IgD-negative memory B cell (primary cell): ENCODE measurements around the gene NPTX2. TPM values are rescaled to one million over a fixed set of nuclear protein-coding genes. Genes with fewer than 3 reads are reported as not detected.

Source experiments
- H3K27ac Mint-ChIP-seq, 3 donors: one replicate each; pipeline ENCODE4 v1.8.0; 2020 to 2022; ENCODE audit warnings: mild to moderate bottlenecking in 3 of 3, mixed read lengths in 3 of 3, moderate library complexity in 1 of 3
- H3K27me3 Mint-ChIP-seq: one replicate; pipeline ENCODE4 v1.8.0; 2021; ENCODE audit warnings: mixed read lengths
- H3K36me3 Mint-ChIP-seq: one replicate; pipeline ENCODE4 v1.8.0; 2020; ENCODE audit warnings: mild to moderate bottlenecking, mixed read lengths
- H3K4me1 Mint-ChIP-seq, 3 donors: one replicate each; pipeline ENCODE4 v1.8.0; 2020 to 2022; ENCODE audit warnings: mixed read lengths in 3 of 3, mild to moderate bottlenecking in 1 of 3
- H3K4me3 Mint-ChIP-seq, 4 donors: one replicate each; pipeline ENCODE4 v1.8.0; 2020 to 2022; ENCODE audit warnings: mild to moderate bottlenecking in 4 of 4, mixed read lengths in 4 of 4, moderate library complexity in 3 of 4
- H3K9me3 Mint-ChIP-seq, 3 donors: one replicate each; pipeline ENCODE4 v1.8.0; 2020 to 2021; ENCODE audit warnings: mixed read lengths in 3 of 3, mild to moderate bottlenecking in 1 of 3
- polyA plus RNA-seq: library from polyadenylated mRNA; unstranded; fragments of 300-500 nt; fragmentation: Illumina TruSeq; gene quantifications from one replicate; pipeline ENCODE4 v1.2.3, GENCODE V29; 2021

Gene NPTX2
- polyA plus RNA-seq, 1 donor from 2014 or later, result not detected

DNA sequence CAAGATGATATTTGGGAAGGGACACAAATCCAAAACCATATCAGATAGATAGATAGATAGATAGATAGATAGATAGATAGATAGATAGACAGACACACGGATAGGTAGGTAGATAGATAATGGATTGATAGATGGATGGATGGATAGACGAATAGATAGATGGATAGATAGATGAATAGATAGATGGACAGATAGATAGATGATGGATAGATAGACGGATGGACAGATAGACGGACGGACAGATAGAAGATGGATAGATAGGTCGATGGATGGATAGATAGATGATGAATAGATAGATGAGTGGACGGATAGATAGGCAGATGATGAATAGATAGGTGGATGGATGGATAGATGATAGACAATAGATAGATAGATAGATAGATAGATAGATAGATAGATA lies 39.8 kb downstream of the NPTX2 start:
- Mint-ChIP-seq H3K4me1 (no peaks in the 10 kb centered on the region), H3K9me3 (peaks cover 0 to 7% (median 0%) of the 10 kb centered on the region in 3 donors), H3K27me3 (peaks cover 1% of the 10 kb centered on the region), H3K27ac (no peak overlapping the region), H3K36me3 (peaks cover 1% of the 10 kb centered on the region), H3K4me3 (no peak overlapping the region)

DNA sequence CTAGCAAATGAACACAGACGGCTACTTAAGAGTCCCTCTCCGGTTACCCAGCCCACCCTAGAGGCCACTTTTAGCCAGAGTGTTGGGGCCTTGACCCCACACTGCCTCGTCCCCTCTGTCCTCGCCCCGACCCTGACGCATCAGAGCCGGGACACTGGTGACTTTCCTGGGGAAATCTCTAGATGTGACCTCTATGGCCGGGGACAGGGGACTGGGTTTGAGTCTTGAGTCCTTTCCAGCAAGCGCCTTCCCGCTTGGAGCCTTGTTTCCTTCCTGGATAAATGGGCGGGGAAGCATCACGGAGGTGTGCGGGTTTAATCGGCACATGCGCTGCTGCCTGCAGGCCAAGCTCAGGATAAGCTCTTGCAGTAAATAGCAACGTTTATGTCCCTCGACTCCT lies 40.7 kb downstream of the NPTX2 start:
- Mint-ChIP-seq H3K27me3 (peaks cover 1% of the 10 kb centered on the region), H3K9me3 (peaks cover 0 to 7% (median 0%) of the 10 kb centered on the region in 3 donors), H3K27ac (no peak overlapping the region), H3K4me3 (no peak overlapping the region), H3K4me1 (no peaks in the 10 kb centered on the region), H3K36me3 (peaks cover 1% of the 10 kb centered on the region)

DNA sequence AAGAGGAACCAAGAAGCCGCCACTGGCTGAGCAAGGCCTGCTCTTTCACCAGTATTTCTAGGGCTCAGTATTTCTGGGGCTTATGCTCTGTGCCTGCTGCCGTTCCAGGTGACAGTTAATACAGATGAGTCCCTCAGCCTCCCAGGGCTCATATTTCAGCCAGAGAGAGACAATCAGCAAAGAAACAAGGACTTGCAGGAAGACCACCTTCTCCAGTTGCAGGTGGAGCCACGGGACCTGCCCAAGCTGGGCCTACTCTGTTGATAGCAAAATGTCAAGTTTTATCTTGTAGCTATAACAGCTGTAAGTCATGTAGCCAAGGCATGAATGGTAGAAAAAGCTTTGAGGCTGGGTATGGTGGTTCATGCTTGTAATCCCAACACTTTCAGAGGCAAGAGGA lies 42.7 kb downstream of the NPTX2 start:
- Mint-ChIP-seq H3K36me3 (peaks cover 4% of the 10 kb centered on the region), H3K4me3 (no peak overlapping the region), H3K27ac (no peak overlapping the region)

DNA sequence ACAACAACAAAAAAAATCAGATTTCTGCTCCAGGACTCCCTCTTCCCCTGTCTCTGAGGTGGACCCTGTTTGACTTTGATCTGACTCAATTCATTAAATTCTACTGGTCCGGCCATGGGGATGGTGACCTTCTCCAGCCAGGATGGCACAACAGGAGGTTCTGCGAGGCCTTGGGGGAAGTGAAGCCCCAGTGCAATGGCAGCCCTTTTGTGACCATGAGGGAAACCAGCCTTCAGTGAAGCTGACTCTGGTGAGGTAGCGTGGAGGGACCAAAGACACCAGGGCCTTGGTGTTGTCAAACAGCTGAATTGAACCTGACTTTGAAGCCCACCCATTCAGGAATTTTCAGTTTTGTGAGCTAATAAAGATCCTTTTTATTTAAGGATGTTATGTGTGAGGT lies 44.5 kb downstream of the NPTX2 start:
- peaks cover 4% of the 10 kb centered on the region for H3K36me3 Mint-ChIP-seq
- H3K9me3 Mint-ChIP-seq, result peaks cover 0 to 6% (median 5%) of the 10 kb centered on the region in 3 donors
- peaks cover 1% of the 10 kb centered on the region for H3K27me3 Mint-ChIP-seq
- H3K4me3 Mint-ChIP-seq, result no peak overlapping the region
- H3K4me1 Mint-ChIP-seq, result no peaks in the 10 kb centered on the region
- no peak overlapping the region for H3K27ac Mint-ChIP-seq

More for the DNA sequence above, 42.7 kb downstream of the NPTX2 start:
- Mint-ChIP-seq H3K4me1 (no peaks in the 10 kb centered on the region), H3K27me3 (peaks cover 1% of the 10 kb centered on the region), H3K9me3 (peaks cover 0 to 5% (median 4%) of the 10 kb centered on the region in 3 donors)

DNA sequence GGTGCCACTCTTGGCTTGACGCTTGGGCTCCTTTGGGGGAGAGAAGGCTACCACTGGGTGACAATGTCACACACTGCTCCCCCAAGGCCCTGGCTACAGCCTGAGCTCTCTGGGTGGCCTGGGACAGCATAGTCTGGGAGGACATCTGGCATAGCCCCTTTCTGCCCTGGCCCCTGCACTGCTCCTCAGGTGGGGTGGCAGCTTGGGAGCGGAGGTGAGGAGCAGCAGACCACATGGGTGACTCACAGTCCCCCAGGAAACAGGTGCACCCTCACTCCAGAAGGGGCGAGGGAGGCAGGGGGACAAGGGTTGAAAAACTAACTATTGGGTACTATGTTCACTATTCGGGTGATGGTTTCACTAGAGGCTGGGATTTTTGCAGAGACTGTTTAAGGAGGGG lies 45.2 kb downstream of the NPTX2 start:
- H3K4me3 Mint-ChIP-seq, result no peak overlapping the region
- H3K27ac Mint-ChIP-seq, result no peak overlapping the region
- H3K4me1 Mint-ChIP-seq, result no peaks in the 10 kb centered on the region
- peaks cover 0 to 6% (median 5%) of the 10 kb centered on the region in 3 donors for H3K9me3 Mint-ChIP-seq
- H3K27me3 Mint-ChIP-seq, result peaks cover 1% of the 10 kb centered on the region
- H3K36me3 Mint-ChIP-seq, result peaks cover 4% of the 10 kb centered on the region

DNA sequence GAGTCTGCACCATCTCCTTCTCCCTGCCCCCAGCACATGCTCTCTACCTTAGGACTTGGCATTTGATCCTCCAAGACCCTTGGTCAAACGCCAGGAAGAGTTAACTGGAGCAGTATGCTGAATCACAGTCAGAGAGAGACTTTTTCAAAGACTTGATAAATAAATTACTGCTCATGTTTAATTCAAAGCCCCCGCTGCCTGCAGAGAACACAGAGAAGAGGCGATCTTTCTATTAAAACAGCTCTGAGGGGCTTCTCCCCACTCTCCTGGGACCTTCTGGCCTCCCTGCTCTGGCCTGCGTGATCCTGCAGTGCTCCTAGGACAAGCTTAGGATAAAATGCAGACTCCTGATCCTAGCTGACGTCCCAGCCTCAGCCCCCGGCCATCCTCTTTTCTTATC lies 47.8 kb downstream of the NPTX2 start:
- Mint-ChIP-seq H3K9me3 (peaks cover 0 to 6% (median 5%) of the 10 kb centered on the region in 3 donors), H3K27ac (no peak overlapping the region), H3K36me3 (peaks cover 4% of the 10 kb centered on the region), H3K27me3 (peaks cover 1% of the 10 kb centered on the region), H3K4me1 (no peaks in the 10 kb centered on the region), H3K4me3 (no peak overlapping the region)

DNA sequence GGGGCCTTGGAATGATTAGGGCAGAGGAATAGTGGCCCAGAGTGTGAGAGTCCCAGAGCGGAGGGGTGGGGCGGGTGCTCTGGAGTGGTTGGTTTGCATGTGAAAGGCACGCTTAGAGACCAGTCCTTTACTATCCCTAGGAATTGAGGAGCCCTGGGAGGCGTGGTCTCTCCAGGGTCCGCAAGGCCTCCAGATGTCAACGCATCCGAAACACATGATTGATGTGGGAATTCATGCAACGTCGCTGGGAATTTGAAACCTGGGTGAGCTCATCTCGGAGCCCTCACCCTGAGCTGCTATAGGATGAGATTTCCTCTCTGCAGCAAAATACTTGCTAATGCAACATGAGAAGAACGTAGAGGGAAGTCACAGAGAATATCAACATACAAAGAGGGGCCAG lies 51.2 kb downstream of the NPTX2 start:
- no peaks in the 10 kb centered on the region for H3K27me3 Mint-ChIP-seq
- H3K4me1 Mint-ChIP-seq, result no peaks in the 10 kb centered on the region
- peaks cover 2 to 5% (median 4%) of the 10 kb centered on the region in 3 donors for H3K9me3 Mint-ChIP-seq
- H3K27ac Mint-ChIP-seq, result peak overlapping the region in 1 of 3 donors; percentile 46
- H3K36me3 Mint-ChIP-seq, result peaks cover 3% of the 10 kb centered on the region
- no peak overlapping the region for H3K4me3 Mint-ChIP-seq

DNA sequence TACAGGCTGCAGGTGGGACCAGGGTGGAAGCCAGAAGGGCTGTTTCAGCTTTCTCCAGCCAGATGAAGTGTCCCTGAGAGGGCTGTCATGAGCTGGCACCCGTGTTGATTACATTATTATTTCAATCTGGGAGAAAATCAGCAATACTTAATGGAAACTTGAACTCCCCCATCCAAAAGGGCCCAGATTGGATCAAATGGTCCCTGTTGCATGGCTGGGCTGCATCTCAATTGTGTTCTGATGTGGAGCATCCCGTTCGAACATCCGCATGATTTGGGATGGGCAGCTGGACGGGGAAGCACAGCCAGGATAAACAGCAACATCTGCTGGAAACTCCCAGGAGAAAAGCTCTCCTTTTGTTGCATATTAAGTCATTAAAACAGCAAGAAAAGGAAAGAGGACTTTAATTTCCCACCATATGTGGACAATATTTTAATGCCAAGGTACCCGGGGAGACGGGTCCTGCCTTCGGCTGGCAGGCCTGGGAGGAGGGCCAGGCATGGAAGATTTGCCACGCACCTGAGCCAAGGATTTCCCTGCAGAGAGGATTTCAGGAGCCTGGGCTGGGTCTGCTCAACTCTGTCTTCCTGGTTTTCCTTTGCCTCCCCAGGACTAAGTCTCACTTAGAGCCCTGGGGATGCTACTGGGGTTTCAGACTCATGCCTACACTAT lies 52.4 kb downstream of the NPTX2 start:
- Mint-ChIP-seq H3K36me3 (no peaks in the 10 kb centered on the region), H3K4me1 (no peaks in the 10 kb centered on the region), H3K27ac (no peak overlapping the region), H3K27me3 (no peaks in the 10 kb centered on the region), H3K4me3 (no peak overlapping the region), H3K9me3 (peaks cover 2 to 8% (median 4%) of the 10 kb centered on the region in 3 donors)

DNA sequence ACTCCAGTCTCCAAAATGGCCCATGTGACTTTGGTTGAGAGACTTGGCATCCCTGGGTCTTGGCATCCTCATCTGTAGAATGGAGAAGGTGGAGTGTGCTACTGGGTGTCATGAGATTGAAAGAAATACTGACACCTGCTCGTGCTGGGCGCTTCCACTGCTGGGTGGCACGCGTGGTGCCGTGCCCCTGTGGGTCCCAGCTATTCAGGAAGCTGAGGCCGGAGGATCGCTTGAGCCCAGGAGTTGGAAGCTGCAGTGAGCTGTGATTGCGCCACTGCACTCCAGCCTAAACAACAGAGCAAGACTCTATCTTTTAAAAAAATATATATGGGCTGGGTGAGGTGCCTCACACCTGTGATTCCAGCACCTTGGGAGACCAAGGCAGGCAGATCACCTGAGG lies 53.1 kb downstream of the NPTX2 start:
- Mint-ChIP-seq H3K27me3 (no peaks in the 10 kb centered on the region), H3K4me3 (no peak overlapping the region), H3K27ac (peak overlapping the region in 1 of 3 donors; percentile 46), H3K4me1 (no peaks in the 10 kb centered on the region), H3K9me3 (peaks cover 2 to 8% (median 2%) of the 10 kb centered on the region in 3 donors), H3K36me3 (no peaks in the 10 kb centered on the region)

DNA sequence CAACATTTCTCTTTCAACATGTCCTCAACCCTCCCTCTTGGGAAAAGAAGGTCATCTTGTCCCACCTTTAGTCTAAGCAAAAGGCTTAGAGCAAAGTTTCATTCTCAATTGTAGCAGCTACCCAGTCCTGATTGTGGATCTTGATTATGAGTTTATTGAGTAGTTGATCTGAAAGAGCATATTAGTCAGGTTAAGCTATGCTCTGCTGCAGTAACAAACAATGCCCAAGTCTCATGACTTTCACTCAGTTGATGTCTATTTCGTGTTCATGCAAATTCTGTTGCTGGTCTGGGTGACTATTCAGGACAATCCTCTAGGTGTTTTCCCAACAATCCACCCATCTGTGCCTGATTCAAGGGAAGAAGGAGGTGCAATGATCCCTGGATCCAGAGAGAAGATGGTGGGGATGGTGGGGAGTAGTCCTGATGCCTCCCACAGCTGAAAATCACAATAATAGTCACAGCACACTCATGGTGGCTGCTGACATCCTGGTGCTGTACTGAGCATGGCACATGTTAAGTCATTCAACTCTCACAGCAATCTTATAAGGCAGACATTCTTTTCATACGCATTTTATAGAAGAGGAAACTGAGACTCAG lies 54.7 kb downstream of the NPTX2 start:
- H3K27me3 Mint-ChIP-seq, result no peaks in the 10 kb centered on the region

DNA sequence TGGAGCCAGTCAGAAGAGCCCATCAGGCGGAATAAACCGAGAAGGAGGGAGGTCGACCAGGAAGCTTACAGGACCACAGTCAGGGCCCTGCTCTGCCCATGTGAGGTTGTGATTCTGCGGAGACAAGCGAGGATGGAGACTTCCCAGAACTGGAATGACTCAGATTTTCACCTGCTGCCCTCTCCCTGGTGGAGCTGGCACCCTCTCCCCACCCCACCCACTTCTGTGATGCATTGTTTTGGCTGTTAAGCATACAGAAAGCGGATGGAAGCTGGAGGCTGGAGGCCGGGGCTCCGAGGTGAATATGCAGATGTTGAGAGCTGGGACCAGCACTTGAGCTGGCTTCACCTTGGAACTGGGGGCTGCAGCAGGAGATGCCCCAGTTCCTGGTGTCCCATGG lies 57.4 kb downstream of the NPTX2 start:
- Mint-ChIP-seq H3K4me3 (no peak overlapping the region), H3K27ac (no peak overlapping the region), H3K4me1 (no peaks in the 10 kb centered on the region), H3K9me3 (peaks cover 2 to 8% (median 6%) of the 10 kb centered on the region in 3 donors), H3K36me3 (no peaks in the 10 kb centered on the region), H3K27me3 (peaks cover under 1% of the 10 kb centered on the region)

More for the DNA sequence above, 54.7 kb downstream of the NPTX2 start:
- H3K4me1 Mint-ChIP-seq, result no peaks in the 10 kb centered on the region
- no peaks in the 10 kb centered on the region for H3K36me3 Mint-ChIP-seq
- H3K27ac Mint-ChIP-seq, result no peak overlapping the region
- no peak overlapping the region for H3K4me3 Mint-ChIP-seq
- peaks cover 2 to 8% (median 2%) of the 10 kb centered on the region in 3 donors for H3K9me3 Mint-ChIP-seq

DNA sequence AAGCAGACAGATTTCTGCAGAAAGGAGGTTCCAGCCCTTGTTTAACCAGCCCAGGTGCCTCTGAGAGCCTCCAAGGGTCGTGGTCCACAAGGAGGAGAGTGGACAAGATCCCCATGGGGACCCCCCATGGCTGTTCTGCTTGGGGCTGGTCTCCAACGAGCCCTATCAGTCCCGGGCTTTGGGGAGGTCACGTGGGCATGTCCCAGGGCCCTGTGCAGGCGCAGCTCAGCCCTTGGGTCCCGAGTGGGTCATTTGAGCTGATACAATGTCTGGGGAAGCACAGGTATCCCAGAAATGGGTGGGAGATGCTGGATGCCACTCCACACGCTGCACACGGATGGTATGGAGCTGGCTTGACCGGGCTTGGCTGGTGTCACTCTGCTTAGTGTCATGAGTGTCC lies 57.8 kb downstream of the NPTX2 start:
- no peak overlapping the region for H3K27ac Mint-ChIP-seq
- H3K27me3 Mint-ChIP-seq, result peaks cover 3% of the 10 kb centered on the region
- no peaks in the 10 kb centered on the region for H3K4me1 Mint-ChIP-seq
- H3K9me3 Mint-ChIP-seq, result peaks cover 2 to 8% (median 6%) of the 10 kb centered on the region in 3 donors
- no peak overlapping the region for H3K4me3 Mint-ChIP-seq
- no peaks in the 10 kb centered on the region for H3K36me3 Mint-ChIP-seq

DNA sequence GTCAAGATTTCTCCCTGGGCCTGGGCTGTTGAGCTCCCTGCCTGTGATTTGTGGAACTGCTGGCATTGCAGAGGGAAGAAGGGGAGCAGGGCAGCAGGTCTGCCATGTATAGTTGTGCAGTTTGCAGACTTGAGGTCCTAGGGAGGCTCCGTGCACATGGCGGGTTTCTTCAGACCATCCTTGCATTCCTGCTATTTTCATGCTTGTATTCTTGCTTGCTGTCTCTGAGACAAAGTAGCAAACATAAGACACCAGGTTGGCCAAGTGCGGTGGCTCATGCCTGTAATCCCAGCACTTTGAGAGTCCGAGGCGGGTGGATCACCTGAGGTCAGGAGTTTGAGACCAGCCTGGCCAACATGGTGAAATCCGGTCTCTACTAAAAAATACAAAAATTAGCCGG lies 61.1 kb downstream of the NPTX2 start:
- no peak overlapping the region for H3K27ac Mint-ChIP-seq
- peaks cover 6% of the 10 kb centered on the region for H3K27me3 Mint-ChIP-seq
- no peak overlapping the region for H3K4me3 Mint-ChIP-seq
- no peaks in the 10 kb centered on the region for H3K4me1 Mint-ChIP-seq
- H3K36me3 Mint-ChIP-seq, result no peaks in the 10 kb centered on the region
- peaks cover 0 to 8% (median 4%) of the 10 kb centered on the region in 3 donors for H3K9me3 Mint-ChIP-seq
